Epithelial cell of proximal tubule (primary cell): ENCODE data around the gene NUP62CL. TPM values are rescaled to one million over a fixed set of nuclear protein-coding genes. Genes with fewer than 3 reads are reported as not detected.

Source experiments
- DNase-seq: peaks from one replicate; pipeline ENCODE4 v3.0.0-alpha.2; 2011; ENCODE audit warnings: low read depth
- H3K4me3 ChIP-seq: 2 replicates; pipeline ENCODE4 v1.5.1; 2011; ENCODE audit warnings: low read depth, mild to moderate bottlenecking, low read length
- total RNA-seq: library from RNA; depleted of rRNA; stranded (reverse); fragments of >200 nt; gene quantifications from 2 replicates; pipeline ENCODE4 v1.2.3, GENCODE V29; 2015
- TF ChIP-seq, protein P1 (sequence below): conservative IDR thresholded peaks from 2 replicates; pipeline ENCODE4 v1.5.1; 2012; ENCODE audit warnings: low read depth, mild to moderate bottlenecking, low read length

NUP62CL gene, protein sequence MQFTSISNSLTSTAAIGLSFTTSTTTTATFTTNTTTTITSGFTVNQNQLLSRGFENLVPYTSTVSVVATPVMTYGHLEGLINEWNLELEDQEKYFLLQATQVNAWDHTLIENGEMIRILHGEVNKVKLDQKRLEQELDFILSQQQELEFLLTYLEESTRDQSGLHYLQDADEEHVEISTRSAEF
- 3.5 and 14.8 TPM in 2 replicates for total RNA-seq

DNA sequence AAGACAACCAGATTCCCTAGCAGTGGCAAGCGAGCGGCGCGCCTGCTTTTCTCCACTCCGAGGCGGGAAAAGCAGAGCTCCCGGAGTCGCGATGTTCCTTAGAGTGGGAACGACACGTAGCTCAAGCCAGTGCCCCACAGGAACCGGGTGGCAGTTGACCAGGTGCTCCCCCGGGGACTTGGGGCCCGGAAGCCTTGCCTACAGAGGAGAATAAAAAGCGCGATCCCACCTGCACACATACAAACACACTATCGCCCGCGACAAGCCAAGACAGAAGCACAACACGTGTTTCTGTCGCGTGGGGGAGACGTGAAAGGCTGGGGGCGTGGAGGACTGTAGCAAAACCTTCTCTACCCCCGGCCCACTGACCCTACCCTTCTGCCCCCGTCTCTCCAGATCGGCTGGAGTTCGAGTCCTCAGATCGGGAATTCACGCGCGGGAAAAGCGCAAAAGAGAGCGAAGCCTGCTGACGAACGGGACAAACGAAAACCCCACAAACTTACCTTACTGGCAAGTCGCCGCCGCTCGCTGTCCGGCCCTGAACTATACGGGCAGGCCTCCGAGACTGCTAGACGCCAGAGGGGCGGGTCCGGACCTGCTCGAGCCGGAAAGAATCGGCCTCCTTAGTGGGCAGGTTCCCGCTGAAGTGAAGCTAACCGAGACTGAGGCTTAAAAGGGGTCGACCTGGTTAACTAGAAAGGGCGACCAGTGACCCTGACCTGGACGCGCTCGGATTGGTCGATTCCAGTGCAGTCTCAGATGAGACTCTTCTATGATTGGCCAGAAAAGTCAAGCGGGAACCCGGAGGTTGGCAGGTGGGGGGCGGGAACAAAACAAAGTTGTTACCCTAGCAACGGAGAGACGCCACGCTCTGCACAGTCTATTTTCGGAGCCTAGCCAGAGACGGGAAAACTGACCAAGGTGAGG, at the start of gene NUP62CL, which contains the start of gene DNAAF6:
Gene NUP62CL (minus strand): TSS at position 664 of the 927 bp plus-strand sequence. CDS start 31,287 bp downstream, outside the sequence.
Gene DNAAF6 (plus strand): TSS at position 842 of the 927 bp plus-strand sequence. CDS start 6,265 bp downstream, outside the sequence.
- no peak for DNase-seq
- peak within 1 kb of the TSS; percentile 73 for H3K4me3 ChIP-seq
- TF ChIP-seq, protein P1, sequence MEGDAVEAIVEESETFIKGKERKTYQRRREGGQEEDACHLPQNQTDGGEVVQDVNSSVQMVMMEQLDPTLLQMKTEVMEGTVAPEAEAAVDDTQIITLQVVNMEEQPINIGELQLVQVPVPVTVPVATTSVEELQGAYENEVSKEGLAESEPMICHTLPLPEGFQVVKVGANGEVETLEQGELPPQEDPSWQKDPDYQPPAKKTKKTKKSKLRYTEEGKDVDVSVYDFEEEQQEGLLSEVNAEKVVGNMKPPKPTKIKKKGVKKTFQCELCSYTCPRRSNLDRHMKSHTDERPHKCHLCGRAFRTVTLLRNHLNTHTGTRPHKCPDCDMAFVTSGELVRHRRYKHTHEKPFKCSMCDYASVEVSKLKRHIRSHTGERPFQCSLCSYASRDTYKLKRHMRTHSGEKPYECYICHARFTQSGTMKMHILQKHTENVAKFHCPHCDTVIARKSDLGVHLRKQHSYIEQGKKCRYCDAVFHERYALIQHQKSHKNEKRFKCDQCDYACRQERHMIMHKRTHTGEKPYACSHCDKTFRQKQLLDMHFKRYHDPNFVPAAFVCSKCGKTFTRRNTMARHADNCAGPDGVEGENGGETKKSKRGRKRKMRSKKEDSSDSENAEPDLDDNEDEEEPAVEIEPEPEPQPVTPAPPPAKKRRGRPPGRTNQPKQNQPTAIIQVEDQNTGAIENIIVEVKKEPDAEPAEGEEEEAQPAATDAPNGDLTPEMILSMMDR: no peak

DNA sequence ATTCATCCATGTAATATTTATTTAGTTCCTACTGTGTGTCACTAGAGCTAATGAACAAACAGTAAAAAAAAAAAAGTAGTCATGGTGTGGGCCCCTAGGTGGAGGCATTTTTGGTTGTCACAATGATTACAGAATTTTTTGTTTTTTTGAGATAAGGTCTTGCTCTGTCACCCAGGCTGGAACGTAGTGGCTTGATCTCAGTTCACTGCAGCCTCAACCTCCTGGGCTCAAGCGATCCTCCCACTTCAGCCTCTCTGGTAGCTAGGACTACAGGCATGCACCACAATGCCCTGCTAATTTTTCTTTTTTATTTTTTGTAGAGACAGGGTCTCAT, 22.2 kb upstream of the NUP62CL start:
- no peak for DNase-seq
- no peak overlapping the region for H3K4me3 ChIP-seq
- TF ChIP-seq, protein P1: no peak

DNA sequence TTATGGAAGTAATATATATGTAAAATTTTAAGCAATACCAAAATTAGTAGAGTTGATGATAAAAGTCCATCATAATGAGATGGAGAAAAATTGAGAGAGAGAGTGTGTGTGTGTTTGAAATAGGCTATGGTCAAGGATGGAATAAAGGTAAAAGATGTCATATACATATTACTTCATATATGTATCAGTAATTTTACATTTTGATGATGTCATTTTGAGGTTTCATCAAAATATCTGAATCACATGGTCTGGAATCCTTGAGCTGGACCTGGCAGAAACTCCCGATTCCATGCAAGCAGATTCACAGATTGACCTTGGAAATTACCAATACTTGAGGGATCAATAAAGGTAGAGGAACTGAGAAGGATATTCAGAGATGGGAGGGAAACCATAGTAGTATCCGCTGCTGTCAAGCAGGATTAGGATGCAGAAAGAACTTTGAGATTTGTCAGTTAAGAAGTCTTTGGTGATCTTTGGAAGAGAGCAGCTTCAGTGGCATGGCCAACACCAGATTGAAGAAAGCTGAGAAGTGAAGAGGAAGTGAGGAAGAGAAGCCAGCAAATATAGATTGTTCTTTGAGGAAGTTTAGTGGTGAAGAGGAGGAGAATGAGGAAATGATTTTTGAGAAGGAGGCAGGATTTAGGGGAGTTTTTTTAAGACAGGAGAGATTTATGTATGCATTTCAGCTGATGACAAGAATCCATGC, 21.7 kb upstream of the NUP62CL start:
- DNase-seq: no peak
- no peak overlapping the region for H3K4me3 ChIP-seq
- TF ChIP-seq, protein P1: no peak

DNA sequence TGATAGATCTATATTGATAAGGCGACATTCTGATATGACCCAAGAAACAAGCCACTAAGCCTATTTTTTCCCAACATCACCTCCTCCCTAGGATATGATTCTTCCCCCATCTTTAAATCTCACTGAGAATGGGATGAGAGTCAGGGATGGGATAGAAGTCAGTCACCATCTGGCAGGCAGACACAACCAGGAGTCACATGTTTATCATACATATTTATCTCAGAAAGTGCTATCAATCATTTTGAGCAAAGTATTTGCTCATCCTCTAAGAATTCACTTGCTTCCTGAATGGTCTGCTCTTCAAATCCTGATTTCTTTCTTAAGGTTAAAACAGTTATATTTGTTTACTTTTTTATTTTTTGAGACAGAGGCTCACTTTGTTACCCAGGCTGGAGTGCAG, 20.5 kb upstream of the NUP62CL start:
- TF ChIP-seq, protein P1: no peak
- DNase-seq: no peak
- no peak overlapping the region for H3K4me3 ChIP-seq

DNA sequence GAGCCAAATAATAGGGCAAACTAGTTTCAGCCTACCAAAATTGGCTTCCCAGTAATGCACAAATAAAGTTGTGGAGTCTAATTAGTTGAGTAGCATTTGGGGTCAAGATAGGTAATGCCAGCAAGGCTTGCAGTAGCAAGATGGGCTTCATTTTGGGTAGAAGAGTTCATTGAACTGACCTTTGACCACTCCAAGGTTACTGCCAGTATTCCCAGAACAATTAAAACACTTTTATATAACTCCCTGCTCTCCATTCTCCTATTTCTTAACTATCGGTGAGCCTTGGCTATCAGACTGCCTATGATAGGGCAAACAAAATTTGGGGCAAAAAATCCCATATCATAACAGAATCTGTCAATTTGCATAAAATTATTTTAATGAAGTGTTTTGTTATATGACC, 7.2 kb upstream of the NUP62CL start:
- TF ChIP-seq, protein P1: no peak
- DNase-seq: no peak
- H3K4me3 ChIP-seq: no peak overlapping the region

DNA sequence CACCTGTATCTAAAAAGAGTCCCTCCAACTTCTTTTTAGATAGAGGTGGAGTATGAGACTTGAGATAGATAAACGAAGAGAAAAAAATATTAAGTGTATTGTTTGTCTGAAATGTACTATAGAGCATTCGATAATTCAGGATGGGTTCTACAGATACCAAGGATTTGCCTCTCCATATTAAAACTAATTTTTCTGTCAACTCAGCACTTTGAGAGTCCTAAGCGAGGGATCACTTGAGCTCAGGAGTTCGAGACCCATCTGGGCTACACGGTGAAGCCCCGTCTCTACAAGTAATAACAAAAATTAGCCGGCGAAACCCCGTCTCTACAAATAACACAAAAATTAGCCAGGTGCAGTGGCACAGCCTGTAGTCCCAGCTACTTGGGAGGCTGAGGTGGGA, 1.7 kb upstream of the NUP62CL start:
- no peak overlapping the region for H3K4me3 ChIP-seq
- TF ChIP-seq, protein P1: no peak
- no peak for DNase-seq
